GM23248 (cell line): ENCODE results near the gene PAX7.

Experiments used
- EZH2 ChIP-seq: fragments of 200-600 bp; sonication (generic); IDR thresholded peaks from 2 replicates; pipeline ENCODE4 v1.6.1; 2018; ENCODE audit warnings: antibody characterized with exemption, mild to moderate bottlenecking; ENCODE audit not compliant: insufficient read depth, poor library complexity, severe bottlenecking
- EZH2phosphoT487 ChIP-seq: fragments of 200-600 bp; sonication (generic); IDR thresholded peaks from 2 replicates; pipeline ENCODE4 v1.6.1; 2018; ENCODE audit warnings: antibody characterized with exemption, moderate library complexity, mild to moderate bottlenecking, low read depth; ENCODE audit not compliant: insufficient read depth

DNA sequence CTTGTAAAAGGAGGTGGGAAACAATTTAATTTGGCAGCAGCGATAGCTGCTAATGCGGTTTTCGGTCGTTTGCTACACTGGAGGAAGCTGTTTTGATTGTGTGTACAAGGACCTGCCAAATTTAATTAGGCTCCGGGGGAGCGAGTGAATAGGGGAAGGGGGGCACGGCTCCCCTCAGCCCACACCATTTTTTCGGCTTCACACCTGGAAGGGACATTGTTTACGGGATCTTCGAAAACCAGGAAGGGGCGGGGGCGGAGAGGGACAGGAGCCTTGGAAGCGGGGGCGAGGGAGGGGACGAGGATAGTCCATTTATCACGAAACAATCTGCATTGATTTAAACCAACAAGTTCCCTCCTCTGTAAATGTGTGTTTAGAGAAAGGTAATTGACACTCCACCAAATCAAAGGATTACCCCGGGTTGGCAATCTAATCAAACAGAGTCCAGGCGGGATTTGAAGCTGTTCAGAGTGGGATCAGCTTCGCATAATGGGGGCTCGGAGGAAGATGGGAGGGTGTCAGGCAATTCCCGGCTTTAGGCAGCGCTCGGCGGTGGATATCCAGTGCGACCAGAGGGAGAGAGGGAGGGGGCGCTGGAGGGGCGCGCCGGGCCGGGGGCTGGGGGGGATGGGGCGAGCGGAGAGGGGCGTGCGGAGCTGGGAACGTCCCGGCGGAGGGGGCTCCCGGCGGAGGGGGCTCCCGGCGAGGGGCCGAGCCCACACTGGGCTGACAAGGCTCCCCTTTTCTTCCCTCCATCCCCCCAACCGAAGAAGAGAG, 9.8 kb downstream of the PAX7 start:
- TF ChIP-seq EZH2phosphoT487 (no peak), EZH2 (no peak)
